Liver (tissue), 9 donors: Measurements from ENCODE around the gene TAF3. TPM values are rescaled to one million over a fixed set of nuclear protein-coding genes. Genes with fewer than 3 reads are reported as not detected.

Experiments used
- DNase-seq: peaks from one replicate; pipeline ENCODE4 v3.0.0-alpha.2; 2017; ENCODE audit warnings: low spot score
- H3K27ac ChIP-seq, 2 donors: one replicate each; pipeline ENCODE4 v1.7.0; 2013; ENCODE audit warnings: inconsistent platforms in 2 of 2, low read length in 2 of 2, control low read depth in 1 of 2, low read depth in 1 of 2, mild to moderate bottlenecking in 1 of 2
- H3K27me3 ChIP-seq, 4 donors: one replicate each; pipeline versions ENCODE4 v1.6.1 to v1.7.0; 2013; ENCODE audit warnings: low read length in 3 of 4, inconsistent platforms in 1 of 4, mild to moderate bottlenecking in 1 of 4, moderate library complexity in 1 of 4; ENCODE audit not compliant: control insufficient read depth in 4 of 4, insufficient read depth in 4 of 4
- H3K36me3 ChIP-seq, 4 donors: one replicate each; pipeline versions ENCODE4 v1.6.1 to v1.7.0; 2013; ENCODE audit warnings: low read length in 3 of 4, mild to moderate bottlenecking in 3 of 4, low read depth in 1 of 4, moderate library complexity in 1 of 4; ENCODE audit not compliant: control insufficient read depth in 4 of 4, insufficient read depth in 3 of 4
- H3K4me1 ChIP-seq, 4 donors: one replicate each; pipeline versions ENCODE4 v1.6.1 to v1.7.0; 2013; ENCODE audit warnings: low read length in 3 of 4, mild to moderate bottlenecking in 3 of 4, moderate library complexity in 1 of 4; ENCODE audit not compliant: control insufficient read depth in 4 of 4, insufficient read depth in 4 of 4
- H3K4me3 ChIP-seq, 3 donors: one replicate each; pipeline versions ENCODE4 v1.6.1 to v1.7.0; 2013; ENCODE audit warnings: low read length in 3 of 3, control low read depth in 1 of 3, low read depth in 1 of 3, mild to moderate bottlenecking in 1 of 3
- H3K9ac ChIP-seq, 2 donors: one replicate each; pipeline ENCODE4 v1.7.0; 2013; ENCODE audit warnings: low read length in 2 of 2, mild to moderate bottlenecking in 2 of 2, moderate library complexity in 2 of 2, control low read depth in 1 of 2, low read depth in 1 of 2
- H3K9me3 ChIP-seq, 4 donors: one replicate each; pipeline versions ENCODE4 v1.6.1 to v1.7.0; 2013; ENCODE audit warnings: low read length in 3 of 4; ENCODE audit not compliant: control insufficient read depth in 4 of 4
- ATF3 ChIP-seq: IDR thresholded peaks from 2 replicates; pipeline ENCODE4 v1.6.1; 2016; ENCODE audit warnings: antibody characterized with exemption
- CTCF ChIP-seq: fragments of 150-350 bp; IDR thresholded peaks from 2 replicates; pipeline ENCODE4 v1.5.1; 2017; ENCODE audit warnings: improper control_type of control experiment, low read depth, low read length; ENCODE audit not compliant: missing input control
- EGR1 ChIP-seq, 2 donors: IDR thresholded peaks; 2 replicates each; pipeline ENCODE4 v1.6.1; 2016 to 2018; ENCODE audit warnings: antibody characterized with exemption in 2 of 2, low read depth in 2 of 2
- FOXA1 ChIP-seq: IDR thresholded peaks from 2 replicates; pipeline ENCODE4 v1.6.1; 2016; ENCODE audit warnings: antibody characterized with exemption
- FOXA2 ChIP-seq: IDR thresholded peaks from 2 replicates; pipeline ENCODE4 v1.6.1; 2016; ENCODE audit warnings: antibody characterized with exemption
- GABPA ChIP-seq, 2 donors: IDR thresholded peaks in 1 of 2; conservative IDR thresholded peaks in 1 of 2; 2 replicates each; pipeline ENCODE4 v1.6.1; 2016; ENCODE audit warnings: antibody characterized with exemption in 2 of 2, mild to moderate bottlenecking in 1 of 2, moderate library complexity in 1 of 2
- HNF4A ChIP-seq, 2 donors: conservative IDR thresholded peaks; 2 replicates each; pipeline ENCODE4 v1.6.1; 2016; ENCODE audit warnings: antibody characterized with exemption in 2 of 2, mild to moderate bottlenecking in 2 of 2
- HNF4G ChIP-seq: IDR thresholded peaks from 2 replicates; pipeline ENCODE4 v1.6.1; 2016; ENCODE audit warnings: antibody characterized with exemption
- JUND ChIP-seq, 2 donors: IDR thresholded peaks; 2 replicates each; pipeline ENCODE4 v1.6.1; 2016; ENCODE audit warnings: antibody characterized with exemption in 2 of 2
- MAX ChIP-seq: IDR thresholded peaks from 2 replicates; pipeline ENCODE4 v1.6.1; 2016; ENCODE audit warnings: antibody characterized with exemption
- NR2F2 ChIP-seq: IDR thresholded peaks from 2 replicates; pipeline ENCODE4 v1.6.1; 2016; ENCODE audit warnings: antibody characterized with exemption
- RAD21 ChIP-seq, 2 donors: IDR thresholded peaks; 2 replicates each; pipeline ENCODE4 v1.6.1; 2016; ENCODE audit warnings: antibody characterized with exemption in 2 of 2, mild to moderate bottlenecking in 2 of 2
- REST ChIP-seq: IDR thresholded peaks from 2 replicates; pipeline ENCODE4 v1.6.1; 2016; ENCODE audit warnings: antibody characterized with exemption, mild to moderate bottlenecking
- RXRA ChIP-seq, 2 donors: IDR thresholded peaks; 2 replicates each; pipeline ENCODE4 v1.6.1; 2017 to 2018; ENCODE audit warnings: antibody characterized with exemption in 2 of 2, mild to moderate bottlenecking in 1 of 2
- SP1 ChIP-seq: IDR thresholded peaks from 2 replicates; pipeline ENCODE4 v1.6.1; 2018; ENCODE audit warnings: antibody characterized with exemption, mild to moderate bottlenecking
- TAF1 ChIP-seq: conservative IDR thresholded peaks from 2 replicates; pipeline ENCODE4 v1.6.1; 2016; ENCODE audit warnings: antibody characterized with exemption, mild to moderate bottlenecking
- YY1 ChIP-seq: IDR thresholded peaks from 2 replicates; pipeline ENCODE4 v1.6.1; 2016; ENCODE audit warnings: antibody characterized with exemption, mild to moderate bottlenecking
- ZBTB33 ChIP-seq: IDR thresholded peaks from 2 replicates; pipeline ENCODE4 v1.6.1; 2016; ENCODE audit warnings: antibody characterized with exemption
- WGBS: extraction: QIAGEN DNeasy Blood & Tissue Kit; methylation state at CpG from one replicate; pipeline ENCODE4 v1.1.7; 2013; 5-methylcytosine and 5-hydroxymethylcytosine counted together
- polyA plus RNA-seq, 2 donors: library from polyadenylated mRNA; stranded (reverse) in 1 of 2; unstranded in 1 of 2; fragments of 200-250 nt in 1 of 2; fragments of >200 nt in 1 of 2; fragmentation: Nextera tagmentation in 1 of 2; extraction: Ambion mirVana in 1 of 2; gene quantifications; one replicate each; pipeline versions ENCODE4 v1.2.1 to v1.2.3, GENCODE V29; 2013 to 2015
- total RNA-seq, 2 donors: library from RNA; depleted of rRNA; stranded (reverse); fragments of >200 nt; gene quantifications; one replicate each; pipeline ENCODE4 v1.2.3, GENCODE V29; 2014
- donor health status: healthy.
- donor health status: healthy.
- donor health status: healthy.
- donor health status: healthy.
- donor health status: healthy.

The TAF3 gene
- total and polyA plus RNA-seq, 4 donors, result 1.5 to 3.6 (median 1.9) TPM

- H3K4me3 ChIP-seq, result no peak overlapping the region
- 79% methylated on average over 6 of the region's 6 CpGs for WGBS
Measured at GRCh38 chr10:8017277-8017676, 199.0 kb downstream of the TAF3 start.

More at GRCh38 chr10:8017277-8017676, 199.0 kb downstream of the TAF3 start:
- Histone ChIP-seq H3K9ac (no peak overlapping the region), H3K27me3 (no peaks in the 10 kb centered on the region), H3K27ac (no peak overlapping the region), H3K36me3 (peaks cover 5 to 23% (median 13%) of the 10 kb centered on the region in 4 donors), H3K9me3 (no peaks in the 10 kb centered on the region), H3K4me1 (no peaks in the 10 kb centered on the region)
- DNase-seq, result no peak
- TF ChIP-seq REST (no peak), RXRA (IDR thresholded peaks at IDR 0.05) (no peak), FOXA2 (no peak), CTCF (no peak), JUND (IDR thresholded peaks at IDR 0.05) (no peak), FOXA1 (no peak), ATF3 (no peak), SP1 (no peak), HNF4G (no peak), MAX (no peak), TAF1 (no peak), HNF4A (conservative IDR thresholded peaks at IDR 0.05) (no peak), YY1 (no peak), NR2F2 (no peak), ZBTB33 (no peak), GABPA (IDR thresholded peaks at IDR 0.05 in 1 of 2, conservative IDR thresholded peaks at IDR 0.05 in 1 of 2) (no peak), EGR1 (IDR thresholded peaks at IDR 0.05; ENCODE audit: low read depth in 2 of 2) (no peak), RAD21 (IDR thresholded peaks at IDR 0.05) (no peak)
